Aorta (tissue), 5 donors: ENCODE data around the gene GGA2. TPM values are rescaled to one million over a fixed set of nuclear protein-coding genes. Genes with fewer than 3 reads are reported as not detected.
"Not testable (repeated sequence)": the region's sequence is repeated elsewhere in the genome, so short reads cannot be mapped to it uniquely, and the experiment has no call there.

Experiments used
- ATAC-seq: fragments of 200-7000 bp; cut with Tn5 transposase; one replicate; pipeline ENCODE4 v1.9.1; 2022; ENCODE audit warnings: moderate library complexity; ENCODE audit not compliant: low FRiP score
- DNase-seq, 2 donors: peaks; one replicate each; pipeline ENCODE4 v3.0.0-alpha.2; 2020
- H3K27ac ChIP-seq, 2 donors: one replicate each; pipeline ENCODE4 v1.5.1; 2013; ENCODE audit warnings: low read length in 2 of 2, mild to moderate bottlenecking in 2 of 2, moderate library complexity in 2 of 2, control low read depth in 1 of 2, inconsistent platforms in 1 of 2, low read depth in 1 of 2
- H3K27me3 ChIP-seq, 2 donors: one replicate each; pipeline ENCODE4 v1.6.1; 2013; ENCODE audit warnings: control low read depth in 1 of 2, low read length in 1 of 2, mild to moderate bottlenecking in 1 of 2, moderate library complexity in 1 of 2; ENCODE audit not compliant: insufficient read depth in 2 of 2, control insufficient read depth in 1 of 2
- H3K36me3 ChIP-seq, 2 donors: one replicate each; pipeline ENCODE4 v1.6.1; 2013; ENCODE audit warnings: control low read depth in 1 of 2, low read length in 1 of 2, mild to moderate bottlenecking in 1 of 2; ENCODE audit not compliant: insufficient read depth in 2 of 2, control insufficient read depth in 1 of 2
- H3K4me1 ChIP-seq, 2 donors: one replicate each; pipeline ENCODE4 v1.6.1; 2013; ENCODE audit warnings: low read length in 2 of 2, control low read depth in 1 of 2, mild to moderate bottlenecking in 1 of 2, moderate library complexity in 1 of 2; ENCODE audit not compliant: insufficient read depth in 2 of 2, control insufficient read depth in 1 of 2
- H3K4me3 ChIP-seq, 2 donors: one replicate each; pipeline ENCODE4 v1.5.1; 2013; ENCODE audit warnings: low read length in 2 of 2, control low read depth in 1 of 2, mild to moderate bottlenecking in 1 of 2
- H3K9me3 ChIP-seq: one replicate; pipeline ENCODE4 v1.6.1; 2013; ENCODE audit warnings: mild to moderate bottlenecking, low read length; ENCODE audit not compliant: control insufficient read depth
- WGBS, 2 donors: extraction: QIAGEN DNeasy Blood & Tissue Kit; methylation state at CpG; one replicate each; pipeline ENCODE4 v1.1.7; 2013; 5-methylcytosine and 5-hydroxymethylcytosine counted together
- intact Hi-C, 2 donors: fragments of 100-400 bp; cut with DNase I; formaldehyde crosslinking; loops; one replicate each; pipeline versions ENCODE4 v1.14.2 to v1.15.0; 2022
- polyA plus RNA-seq, 2 donors: library from polyadenylated mRNA; stranded (reverse); fragments of 200-250 nt; gene quantifications; one replicate each; pipeline ENCODE4 v1.2.3, GENCODE V29; 2013
- total RNA-seq, 2 donors: library from RNA; stranded (reverse); fragmentation: NEBNext Ultra II Directional; extraction: Animal tissue kit (Norgen Biotek cat#: 25700); gene quantifications; one replicate each; pipeline ENCODE4 v1.2.1, GENCODE V29; 2021
- donor health status: healthy with polysubstance abuse.
- donor health status: Bipolar disorder and iron deficiency.
- donor health status: DM: no; HTN: no; CAD: no.
- donor health status: DM: no; HTN: no; CAD: no.
- donor health status: DM: yes; HTN: yes; CAD: no.

GGA2 gene
- total and polyA plus RNA-seq, 4 donors: 12.0 to 84.9 (median 33.1) TPM

DNA sequence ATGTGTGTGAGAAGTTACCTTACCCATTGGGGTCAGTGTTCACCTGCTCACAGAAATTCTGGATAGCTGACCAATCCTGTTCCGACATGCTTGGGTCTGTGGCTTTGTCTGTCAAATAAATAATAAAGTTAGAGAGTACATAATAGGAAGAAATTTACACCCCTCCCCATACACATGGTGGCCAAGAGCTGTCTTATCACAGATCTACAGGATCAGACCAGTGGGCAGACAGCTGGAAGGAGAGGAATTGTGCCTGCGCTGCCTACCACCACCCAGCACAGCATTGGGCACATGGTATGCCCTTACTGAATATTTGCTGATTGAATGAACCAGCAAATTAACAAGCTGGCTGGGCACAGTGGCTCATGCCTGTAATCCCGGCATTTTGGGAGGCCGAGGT, 14.6 kb downstream of the GGA2 start:
- ATAC-seq (no peak), DNase-seq (peak in 1 of 2 donors; percentile 17)
- intact Hi-C loops: no loop called here
- no peak overlapping the region for H3K4me3 ChIP-seq
- no peaks in the 10 kb centered on the region for H3K4me1 ChIP-seq
- no peaks in the 10 kb centered on the region for H3K9me3 ChIP-seq
- no peak overlapping the region for H3K27ac ChIP-seq
- H3K36me3 ChIP-seq: peaks cover 0 to 8% of the 10 kb centered on the region in 2 donors
- H3K27me3 ChIP-seq: no peaks in the 10 kb centered on the region
- WGBS, 2 donors: 94 to 97% methylated on average over 4 of the region's 4 CpGs

DNA sequence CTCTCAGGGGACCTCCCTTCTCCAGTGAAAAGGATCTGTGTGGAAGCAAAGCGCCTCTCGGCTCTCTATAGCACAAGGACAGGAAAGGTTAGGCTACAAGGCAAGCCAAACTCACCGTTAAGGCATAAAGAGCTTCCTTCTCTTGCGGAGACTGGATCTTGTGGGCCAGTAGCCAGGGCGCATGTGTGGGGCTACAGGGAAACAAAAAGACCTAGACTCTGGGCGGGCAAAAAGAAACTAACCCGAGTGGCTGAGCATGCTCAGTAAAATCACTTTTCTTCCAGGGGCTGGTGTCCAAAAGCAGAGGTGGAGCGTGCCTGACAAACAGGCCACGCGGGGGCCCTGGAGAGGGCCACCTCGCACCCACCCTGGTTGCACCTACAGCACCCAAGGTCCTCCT, 16.1 kb downstream of the GGA2 start:
- Histone ChIP-seq H3K27me3 (no peaks in the 10 kb centered on the region), H3K4me1 (no peaks in the 10 kb centered on the region), H3K36me3 (peaks cover 0 to 10% of the 10 kb centered on the region in 2 donors), H3K9me3 (no peaks in the 10 kb centered on the region), H3K27ac (no peak overlapping the region), H3K4me3 (no peak overlapping the region)
- intact Hi-C loops: no loop called here
- no peak for DNase-seq
- no peak for ATAC-seq
- WGBS, 2 donors: 91 to 92% methylated on average over 11 of the region's 11 CpGs

DNA sequence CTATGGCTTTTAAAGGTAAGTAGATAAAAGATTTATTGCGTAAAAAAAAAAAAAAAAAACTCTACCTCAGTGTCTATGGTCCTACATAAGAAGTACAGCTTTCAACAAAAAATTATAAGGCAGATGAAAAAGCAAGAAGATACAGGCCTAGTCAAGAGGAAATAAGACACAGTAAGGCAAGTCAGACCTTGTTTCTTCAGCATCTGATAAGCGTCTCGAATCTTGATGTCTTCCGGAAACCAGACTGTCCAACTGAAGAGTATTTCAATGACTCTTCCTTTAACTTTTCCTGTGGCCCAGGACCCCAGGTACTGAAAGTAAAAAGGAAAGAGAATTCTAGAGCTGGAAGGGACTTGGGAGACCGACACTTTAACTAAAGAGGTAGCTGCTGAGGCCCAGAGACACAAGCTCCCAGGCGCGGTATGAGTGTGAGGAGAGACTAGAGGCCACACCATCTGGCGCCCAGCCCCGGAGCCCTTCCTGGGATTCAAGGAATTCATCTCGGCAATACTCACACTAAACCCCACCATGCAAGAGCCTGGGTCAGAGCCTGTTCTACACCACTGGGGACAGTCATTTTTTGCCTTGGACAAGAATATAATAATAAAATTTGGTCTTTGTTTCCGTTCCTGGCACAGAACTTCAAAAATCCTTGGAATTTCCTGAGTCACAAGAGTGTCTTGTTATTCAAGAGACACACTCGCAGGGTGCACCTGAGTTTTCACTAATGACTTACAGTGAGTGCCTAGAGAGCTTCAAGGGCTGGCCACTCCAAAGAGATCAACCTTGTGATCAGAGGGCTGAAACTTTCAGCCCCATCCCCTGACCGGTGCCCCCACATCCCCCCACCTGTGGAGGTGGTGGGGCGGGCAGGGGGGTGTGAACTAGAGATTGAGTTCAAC, 18.6 kb downstream of the GGA2 start:
- ATAC-seq (no peak), DNase-seq (peak in 1 of 2 donors; percentile 26)
- intact Hi-C loops: no loop called here
- H3K36me3 ChIP-seq: peaks cover 5 to 20% of the 10 kb centered on the region in 2 donors
- 74 to 77% methylated on average over 14 of the region's 14 CpGs for WGBS, 2 donors
- H3K4me1 ChIP-seq: no peaks in the 10 kb centered on the region
- no peaks in the 10 kb centered on the region for H3K27me3 ChIP-seq
- H3K27ac ChIP-seq: no peak overlapping the region
- H3K4me3 ChIP-seq: no peak overlapping the region
- no peaks in the 10 kb centered on the region for H3K9me3 ChIP-seq

DNA sequence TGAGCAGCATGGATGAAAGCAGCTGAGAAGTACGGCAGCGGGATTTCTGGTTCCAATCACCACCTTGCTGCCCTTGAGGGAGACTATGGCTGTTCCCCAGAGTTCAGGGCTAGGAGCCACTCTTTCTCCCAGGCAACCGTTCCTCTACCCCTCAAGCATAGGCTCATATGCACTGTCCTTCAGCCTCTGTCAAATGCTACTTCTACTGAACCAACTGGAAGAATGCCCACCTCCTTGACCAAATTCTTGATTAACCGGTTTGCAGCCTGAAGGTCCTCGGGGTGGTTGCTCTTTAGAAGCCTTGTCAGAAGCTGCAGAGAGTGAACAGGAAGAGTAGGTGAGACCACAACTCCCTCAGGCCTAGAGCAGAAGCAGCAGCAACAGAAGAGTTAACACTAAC, 23.8 kb downstream of the GGA2 start:
- Histone ChIP-seq H3K27ac (no peak overlapping the region), H3K9me3 (no peaks in the 10 kb centered on the region), H3K27me3 (no peaks in the 10 kb centered on the region), H3K36me3 (peaks cover 5 to 18% of the 10 kb centered on the region in 2 donors), H3K4me1 (no peaks in the 10 kb centered on the region), H3K4me3 (no peak overlapping the region)
- intact Hi-C loops: no loop called here
- DNase-seq (peak in 1 of 2 donors; percentile 11), ATAC-seq (no peak)
- 92 to 95% methylated on average over 5 of the region's 5 CpGs for WGBS, 2 donors

DNA sequence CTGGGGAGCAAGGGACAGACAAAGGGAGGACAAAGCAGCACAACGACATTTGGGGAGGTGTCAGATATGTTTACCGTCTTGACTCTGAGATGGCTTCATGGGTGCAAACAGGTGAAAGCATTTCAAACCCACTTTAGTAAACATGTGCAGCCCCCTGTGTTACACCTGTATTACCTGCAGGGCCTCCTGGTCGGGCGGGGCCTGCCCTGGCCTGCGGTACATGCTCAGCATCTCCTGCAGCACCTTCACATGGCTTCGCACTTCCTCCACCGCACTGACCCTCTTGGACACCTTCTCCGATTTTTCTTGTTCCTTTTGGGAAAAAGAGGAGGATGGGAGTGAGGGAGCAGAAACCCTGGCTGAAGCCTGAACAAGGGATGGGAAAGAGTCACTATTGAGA, 24.5 kb downstream of the GGA2 start:
- DNase-seq (no peak), ATAC-seq (no peak)
- no peak overlapping the region for H3K27ac ChIP-seq
- no peaks in the 10 kb centered on the region for H3K4me1 ChIP-seq
- no peak overlapping the region for H3K4me3 ChIP-seq
- H3K36me3 ChIP-seq: peaks cover 5 to 18% of the 10 kb centered on the region in 2 donors
- 94 to 96% methylated on average over 8 of the region's 8 CpGs for WGBS, 2 donors
- H3K27me3 ChIP-seq: no peaks in the 10 kb centered on the region
- intact Hi-C loops: no loop called here
- H3K9me3 ChIP-seq: no peaks in the 10 kb centered on the region

DNA sequence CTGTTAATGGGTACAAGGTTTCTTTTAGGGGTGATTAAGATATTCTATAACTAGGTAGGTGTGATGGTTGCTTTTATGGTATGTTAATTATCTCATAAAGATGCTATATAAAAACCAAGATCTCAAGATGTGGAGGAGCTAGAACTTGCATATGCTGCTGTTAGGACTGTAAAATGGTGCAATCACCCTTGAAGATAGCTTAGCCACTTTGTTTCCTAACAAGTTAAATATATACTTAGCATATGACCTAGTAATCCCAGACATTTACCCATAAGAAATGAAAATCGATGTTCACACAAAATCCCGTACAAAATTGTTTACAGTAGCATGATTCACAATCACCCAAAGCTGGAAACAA, 25.1 kb downstream of the GGA2 start:
- no peak overlapping the region for H3K27ac ChIP-seq
- intact Hi-C loops: no loop called here
- H3K4me3 ChIP-seq: no peak overlapping the region
- no peaks in the 10 kb centered on the region for H3K27me3 ChIP-seq
- no peaks in the 10 kb centered on the region for H3K9me3 ChIP-seq
- DNase-seq (no peak), ATAC-seq (no peak)
- no peaks in the 10 kb centered on the region for H3K4me1 ChIP-seq
- WGBS, 2 donors: 87 to 88% methylated on average over 2 of the region's 2 CpGs
- H3K36me3 ChIP-seq: peaks cover 5 to 18% of the 10 kb centered on the region in 2 donors

DNA sequence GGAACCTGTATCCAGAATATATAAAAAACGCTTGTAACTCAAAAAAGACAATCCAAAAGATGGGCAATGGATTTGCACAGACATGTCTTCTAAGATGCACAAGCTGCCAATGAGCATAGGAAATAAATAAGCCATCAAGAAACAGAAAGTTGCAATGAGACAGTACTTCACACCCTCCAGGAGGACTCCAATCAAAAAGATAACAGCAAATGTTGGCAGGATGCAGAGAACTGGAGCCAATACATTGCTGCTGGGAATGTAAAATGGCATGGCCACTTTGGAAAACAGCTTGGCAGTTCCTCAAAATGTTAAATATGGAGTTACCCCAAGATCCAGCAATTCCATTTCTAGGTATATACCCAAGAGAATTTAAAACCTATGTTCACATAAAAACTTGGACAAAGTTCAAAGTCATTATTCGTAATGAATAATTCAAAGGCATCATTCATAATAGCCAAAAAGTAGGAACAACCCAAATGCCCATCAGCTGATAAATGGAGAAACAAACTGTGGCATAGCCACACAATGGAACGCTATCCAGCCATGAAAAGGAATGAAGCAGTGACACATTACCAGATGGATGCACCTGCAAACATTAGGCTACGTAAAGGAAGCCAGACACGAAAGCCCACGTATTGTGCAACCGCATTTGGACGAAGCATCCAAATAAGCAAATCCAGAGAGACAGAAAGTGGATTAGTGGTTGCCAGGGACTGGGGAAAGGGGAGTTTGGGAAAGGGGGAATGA, 25.6 kb downstream of the GGA2 start:
- H3K27me3 ChIP-seq: no peaks in the 10 kb centered on the region
- no peaks in the 10 kb centered on the region for H3K4me1 ChIP-seq
- no peak overlapping the region for H3K4me3 ChIP-seq
- no peak for DNase-seq
- H3K9me3 ChIP-seq: no peaks in the 10 kb centered on the region
- peaks cover 5 to 16% of the 10 kb centered on the region in 2 donors for H3K36me3 ChIP-seq
- ATAC-seq: no peak
- intact Hi-C loops: no loop called here
- H3K27ac ChIP-seq: no peak overlapping the region
- WGBS, 2 donors: 88 to 89% methylated on average over 8 of the region's 8 CpGs

DNA sequence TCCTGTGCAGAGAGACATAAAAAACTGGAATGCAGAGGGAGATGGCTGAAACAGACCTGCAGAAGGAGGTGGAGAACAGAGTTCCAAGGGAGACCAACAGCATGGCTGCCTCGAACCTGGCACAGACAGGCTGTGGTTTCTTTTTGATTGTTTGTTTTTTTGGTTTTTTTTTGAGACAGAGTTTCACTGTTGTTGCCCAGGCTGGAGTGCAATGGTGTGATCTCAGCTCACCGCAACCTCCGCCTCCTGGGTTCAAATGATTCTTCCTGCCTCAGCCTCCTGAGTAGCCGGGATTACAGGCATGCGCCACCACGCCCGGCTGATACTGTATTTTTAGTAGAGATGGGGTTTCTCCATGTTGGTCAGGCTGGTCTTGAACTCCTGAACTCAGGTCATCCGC, 26.8 kb downstream of the GGA2 start:
- ATAC-seq, intact Hi-C loops, H3K27ac ChIP-seq, H3K9me3 ChIP-seq, H3K4me3 ChIP-seq, H3K4me1 ChIP-seq, H3K27me3 ChIP-seq: not testable (repeated sequence)
- peak in 1 of 2 donors; percentile 28 for DNase-seq
- peaks cover 0 to 26% of the 10 kb centered on the region in 2 donors for H3K36me3 ChIP-seq
- WGBS, 2 donors: 93 to 95% methylated on average over 8 of the region's 8 CpGs
